HEK293 (cell line): ENCODE results near the gene PDPK1.

ENCODE experiments used
- CTCF ChIA-PET: fragments of 350-600 bp; formaldehyde crosslinking; extraction: SDS; loops from one replicate; lab custom pipeline; 2021; ENCODE audit warnings: antibody characterized with exemption; lab: Yijun Ruan, JAX
- POLR2A ChIA-PET: fragments of 300-600 bp; formaldehyde crosslinking; extraction: SDS; loops from one replicate; lab custom pipeline; 2020; ENCODE audit warnings: antibody characterized with exemption, inconsistent platforms; lab: Yijun Ruan, JAX
- H3K27ac ChIP-seq: fragments of 200-500 bp; sonication (Bioruptor generic); 2 replicates; pipeline ENCODE4 v1.5.1; 2014; ENCODE audit warnings: low read depth, low read length, control low read depth, inconsistent platforms; ENCODE audit errors: extremely low read depth
- H3K36me3 ChIP-seq, 2 experiments: fragments of 200-500 bp in 1 of 2; sonication (Bioruptor generic) in 1 of 2; 1 replicate in 1 of 2; 2 replicates in 1 of 2; pipeline ENCODE4 v1.5.1; 2014 to 2017; ENCODE audit warnings: inconsistent platforms in 2 of 2, low read length in 2 of 2; ENCODE audit not compliant: control insufficient read depth in 2 of 2, insufficient read depth in 1 of 2
- H3K4me1 ChIP-seq: fragments of 200-500 bp; sonication (Bioruptor generic); 2 replicates; pipeline ENCODE4 v1.5.1; 2014; ENCODE audit warnings: mild to moderate bottlenecking, low read length, inconsistent platforms; ENCODE audit not compliant: control insufficient read depth, insufficient read depth
- H3K4me3 ChIP-seq: 2 replicates; pipeline ENCODE4 v1.5.1; 2011; ENCODE audit warnings: low read depth, mild to moderate bottlenecking, control low read depth, low read length, moderate library complexity
- H3K9me3 ChIP-seq: fragments of 200-500 bp; sonication (Bioruptor generic); 2 replicates; pipeline ENCODE4 v1.5.1; 2014; ENCODE audit warnings: low read depth, low read length, inconsistent platforms; ENCODE audit not compliant: control insufficient read depth, insufficient read depth
- EGR2 ChIP-seq: fragments of 450-650 bp; formaldehyde crosslinking; IDR thresholded peaks from 2 replicates; pipeline ENCODE4 v1.5.1; 2016; ENCODE audit warnings: low read depth, missing biosample characterization, missing genetic modification characterization
- HOXC10 ChIP-seq: sonication (generic); formaldehyde crosslinking; IDR thresholded peaks from 2 replicates; pipeline ENCODE4 v1.8.1; 2023; ENCODE audit warnings: mild to moderate bottlenecking, missing genetic modification reagents
- IKZF3 ChIP-seq: fragments of 450-650 bp; IDR thresholded peaks from 2 replicates; pipeline ENCODE4 v1.5.0; 2018; ENCODE audit warnings: missing biosample characterization, mild to moderate bottlenecking, missing genetic modification characterization, moderate library complexity
- MYNN ChIP-seq: fragments of 450-650 bp; formaldehyde crosslinking; IDR thresholded peaks from 2 replicates; pipeline ENCODE4 v1.5.1; 2016; ENCODE audit warnings: missing biosample characterization, missing genetic modification characterization, borderline replicate concordance
- OSR2 ChIP-seq: fragments of 450-650 bp; formaldehyde crosslinking; IDR thresholded peaks from 2 replicates; pipeline ENCODE4 v1.5.1; 2016; ENCODE audit warnings: missing biosample characterization, missing genetic modification characterization
- SALL2 ChIP-seq: fragments of 450-650 bp; formaldehyde crosslinking; IDR thresholded peaks from 2 replicates; pipeline ENCODE4 v1.5.0; 2017; ENCODE audit warnings: missing biosample characterization, mild to moderate bottlenecking, missing genetic modification characterization, borderline replicate concordance
- SETDB1 ChIP-seq: IDR thresholded peaks from one replicate; pipeline ENCODE4 v1.6.1; 2017; ENCODE audit warnings: mild to moderate bottlenecking, low read length, moderate library complexity, mixed read lengths; ENCODE audit not compliant: insufficient read length
- SP7 ChIP-seq: fragments of 450-650 bp; formaldehyde crosslinking; IDR thresholded peaks from 2 replicates; pipeline ENCODE4 v1.5.1; 2016; ENCODE audit warnings: missing biosample characterization, missing genetic modification characterization
- TRIM28 ChIP-seq: IDR thresholded peaks from 2 replicates; pipeline ENCODE4 v1.6.1; 2011; ENCODE audit warnings: low read length, control low read depth, borderline replicate concordance
- ZBTB17 ChIP-seq: fragments of 450-650 bp; formaldehyde crosslinking; IDR thresholded peaks from 2 replicates; pipeline ENCODE4 v1.5.1; 2016; ENCODE audit warnings: missing biosample characterization, missing genetic modification characterization
- ZBTB21 ChIP-seq: fragments of 450-650 bp; formaldehyde crosslinking; IDR thresholded peaks from 2 replicates; pipeline ENCODE4 v1.5.1; 2017; ENCODE audit warnings: missing biosample characterization, missing genetic modification characterization
- ZFHX2 ChIP-seq: fragments of 450-650 bp; formaldehyde crosslinking; conservative IDR thresholded peaks from 2 replicates; pipeline ENCODE4 v1.5.1; 2016; ENCODE audit warnings: missing biosample characterization, missing genetic modification characterization
- ZNF155 ChIP-seq: fragments of 450-650 bp; formaldehyde crosslinking; IDR thresholded peaks from 2 replicates; pipeline ENCODE4 v1.5.1; 2016; ENCODE audit warnings: missing biosample characterization, missing genetic modification characterization
- ZNF214 ChIP-seq: fragments of 450-650 bp; formaldehyde crosslinking; IDR thresholded peaks from 2 replicates; pipeline ENCODE4 v1.5.1; 2017; ENCODE audit warnings: missing biosample characterization, mild to moderate bottlenecking, missing genetic modification characterization, borderline replicate concordance
- ZNF266 ChIP-seq: fragments of 450-650 bp; formaldehyde crosslinking; IDR thresholded peaks from 2 replicates; pipeline ENCODE4 v1.5.1; 2016; ENCODE audit warnings: missing biosample characterization, missing genetic modification characterization, low read depth
- ZNF311 ChIP-seq: fragments of 450-650 bp; formaldehyde crosslinking; IDR thresholded peaks from 2 replicates; pipeline ENCODE4 v1.5.1; 2017; ENCODE audit warnings: missing biosample characterization, missing genetic modification characterization, borderline replicate concordance
- ZNF366 ChIP-seq: fragments of 450-650 bp; formaldehyde crosslinking; conservative IDR thresholded peaks from 2 replicates; pipeline ENCODE4 v1.5.1; 2016; ENCODE audit warnings: missing biosample characterization, missing genetic modification characterization
- ZNF776 ChIP-seq: fragments of 450-650 bp; formaldehyde crosslinking; IDR thresholded peaks from 2 replicates; pipeline ENCODE4 v1.5.0; 2017; ENCODE audit warnings: missing biosample characterization, missing genetic modification characterization, borderline replicate concordance
- ZNF785 ChIP-seq: fragments of 450-650 bp; formaldehyde crosslinking; IDR thresholded peaks from 2 replicates; pipeline ENCODE4 v1.5.1; 2016; ENCODE audit warnings: missing biosample characterization, missing genetic modification characterization
- TF ChIP-seq, protein P1 (sequence below): fragments of 450-650 bp; formaldehyde crosslinking; IDR thresholded peaks from 2 replicates; pipeline ENCODE4 v1.5.1; 2016; ENCODE audit warnings: missing biosample characterization, missing genetic modification characterization
- TF ChIP-seq, protein P2 (sequence below): fragments of 450-650 bp; formaldehyde crosslinking; IDR thresholded peaks from 2 replicates; pipeline ENCODE4 v1.5.1; 2016; ENCODE audit warnings: missing biosample characterization, missing genetic modification characterization
- TF ChIP-seq, protein P3 (sequence below): fragments of 450-650 bp; formaldehyde crosslinking; optimal IDR thresholded peaks from 2 replicates; pipeline ENCODE3; 2016; ENCODE audit warnings: missing biosample characterization, mild to moderate bottlenecking, missing genetic modification characterization

The PDPK1 gene

DNA sequence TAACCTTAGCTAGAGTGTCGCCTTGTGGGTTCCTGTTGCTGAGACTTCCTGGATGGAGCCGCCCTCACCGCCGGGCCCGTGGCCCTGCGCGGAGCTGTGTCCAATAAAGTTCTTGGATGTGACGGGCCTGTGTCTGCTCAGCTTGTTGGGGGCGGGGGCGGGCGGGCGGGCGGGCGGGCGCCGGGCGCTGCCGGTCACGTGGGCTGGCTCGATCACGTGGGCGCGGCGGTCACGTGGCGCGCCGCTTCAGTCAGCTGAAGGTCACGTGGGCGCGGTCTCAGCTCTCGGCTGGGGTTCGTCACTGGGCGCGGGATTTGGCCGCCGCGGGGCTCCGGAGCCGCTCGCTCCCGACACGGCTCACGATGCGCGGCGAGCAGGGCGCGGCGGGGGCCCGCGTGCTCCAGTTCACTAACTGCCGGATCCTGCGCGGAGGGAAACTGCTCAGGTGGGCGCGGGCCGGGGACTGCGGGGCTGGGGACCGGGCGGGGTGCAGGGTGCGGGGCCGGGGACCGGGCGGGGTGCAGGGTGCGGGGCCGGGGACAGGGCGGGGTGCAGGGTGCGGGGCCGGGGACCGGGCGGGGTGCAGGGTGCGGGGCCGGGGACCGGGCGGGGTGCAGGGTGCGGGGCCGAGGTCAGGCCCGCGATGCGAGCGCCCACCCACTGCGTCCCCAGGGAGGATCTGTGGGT lies 17.6 kb upstream of the PDPK1 start, which contains the start of gene AMDHD2 (continued):
- TF ChIP-seq SETDB1 (no peak), SALL2 (tag by site-specific recombination) (no peak)

DNA sequence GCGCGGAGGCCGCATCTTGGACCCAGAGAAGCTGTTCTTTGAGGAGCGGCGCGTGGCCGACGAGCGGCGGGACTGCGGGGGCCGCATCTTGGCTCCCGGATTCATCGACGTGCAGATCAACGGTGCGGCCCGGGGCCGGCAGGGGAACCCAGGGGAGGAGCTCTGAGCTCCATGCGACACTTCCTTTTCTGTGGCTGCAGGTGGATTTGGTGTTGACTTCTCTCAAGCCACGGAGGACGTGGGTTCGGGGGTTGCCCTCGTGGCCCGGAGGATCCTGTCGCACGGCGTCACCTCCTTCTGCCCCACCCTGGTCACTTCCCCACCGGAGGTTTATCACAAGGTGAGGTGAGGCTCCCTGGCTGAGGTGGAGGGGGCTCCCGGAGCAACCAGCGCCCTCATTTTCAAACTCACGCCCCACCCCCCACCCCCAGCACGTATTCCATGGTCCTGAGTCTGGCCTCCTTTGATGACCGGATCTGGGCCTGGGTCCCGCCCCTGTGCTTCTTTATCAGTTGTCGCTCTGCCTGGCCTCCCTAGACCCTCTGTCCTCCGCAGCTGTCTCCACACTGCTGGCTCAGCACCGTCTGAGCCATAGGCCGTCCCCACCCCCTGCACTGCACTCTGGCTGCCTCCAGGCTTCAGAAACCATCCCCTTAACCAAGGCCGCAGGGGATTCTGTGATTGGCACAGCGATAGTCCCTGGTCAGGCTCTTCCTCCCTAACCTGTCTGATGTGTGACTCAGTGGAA lies 16.9 kb upstream of the PDPK1 start:
- Histone ChIP-seq H3K36me3 (peaks cover 0 to 69% of the 10 kb centered on the region in 2 experiments; a peak in 2 of 3 replicates), H3K4me3 (peak overlapping the region; percentile 68), H3K4me1 (peaks cover 3% of the 10 kb centered on the region; the same call in 1 of the 2 replicates), H3K9me3 (no peaks in the 10 kb centered on the region), H3K27ac (no peak overlapping the region)
- ChIA-PET CTCF (interaction anchor here (0.6 kb wide), 1 partner anchor 18 kb away, joined by 3 read pairs; no protein-coding TSS in a partner anchor), POLR2A (interaction anchor here (0.6 to 2.6 kb wide), 6 partner anchors 8 to 365 kb away, joined by 3 to 25 read pairs (median 4); partner anchors contain the start of genes CEMP1, TBC1D24, TEDC2 and TRAF7)
- 0 out of 2 replicates have a peak, but pooled peaks have one; percentile 16 for TF ChIP-seq ZFHX2 (tag by site-specific recombination)
- peak; percentile 45; the same call in 1 of the 2 replicates for TF ChIP-seq ZBTB17 (tag by site-specific recombination)
- no peak for TF ChIP-seq ZNF311 (tag by site-specific recombination)
- no peak for TF ChIP-seq TRIM28
- TF ChIP-seq ZNF785 (tag by site-specific recombination): no peak
- TF ChIP-seq, protein P1, sequence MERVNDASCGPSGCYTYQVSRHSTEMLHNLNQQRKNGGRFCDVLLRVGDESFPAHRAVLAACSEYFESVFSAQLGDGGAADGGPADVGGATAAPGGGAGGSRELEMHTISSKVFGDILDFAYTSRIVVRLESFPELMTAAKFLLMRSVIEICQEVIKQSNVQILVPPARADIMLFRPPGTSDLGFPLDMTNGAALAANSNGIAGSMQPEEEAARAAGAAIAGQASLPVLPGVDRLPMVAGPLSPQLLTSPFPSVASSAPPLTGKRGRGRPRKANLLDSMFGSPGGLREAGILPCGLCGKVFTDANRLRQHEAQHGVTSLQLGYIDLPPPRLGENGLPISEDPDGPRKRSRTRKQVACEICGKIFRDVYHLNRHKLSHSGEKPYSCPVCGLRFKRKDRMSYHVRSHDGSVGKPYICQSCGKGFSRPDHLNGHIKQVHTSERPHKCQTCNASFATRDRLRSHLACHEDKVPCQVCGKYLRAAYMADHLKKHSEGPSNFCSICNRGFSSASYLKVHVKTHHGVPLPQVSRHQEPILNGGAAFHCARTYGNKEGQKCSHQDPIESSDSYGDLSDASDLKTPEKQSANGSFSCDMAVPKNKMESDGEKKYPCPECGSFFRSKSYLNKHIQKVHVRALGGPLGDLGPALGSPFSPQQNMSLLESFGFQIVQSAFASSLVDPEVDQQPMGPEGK: 0 out of 2 replicates have a peak, but pooled peaks have one; percentile 12
- peak; percentile 29; the same call in 1 of the 2 replicates for TF ChIP-seq EGR2 (tag by site-specific recombination)
- TF ChIP-seq IKZF3: no peak
- no peak for TF ChIP-seq MYNN (tag by site-specific recombination)
- TF ChIP-seq, protein P2, sequence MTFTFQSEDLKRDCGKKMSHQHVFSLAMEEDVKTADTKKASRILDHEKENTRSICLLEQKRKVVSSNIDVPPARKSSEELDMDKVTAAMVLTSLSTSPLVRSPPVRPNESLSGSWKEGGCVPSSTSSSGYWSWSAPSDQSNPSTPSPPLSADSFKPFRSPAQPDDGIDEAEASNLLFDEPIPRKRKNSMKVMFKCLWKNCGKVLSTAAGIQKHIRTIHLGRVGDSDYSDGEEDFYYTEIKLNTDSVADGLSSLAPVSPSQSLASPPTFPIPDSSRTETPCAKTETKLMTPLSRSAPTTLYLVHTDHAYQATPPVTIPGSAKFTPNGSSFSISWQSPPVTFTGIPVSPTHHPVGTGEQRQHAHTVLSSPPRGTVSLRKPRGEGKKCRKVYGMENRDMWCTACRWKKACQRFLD (tag by site-specific recombination): no peak
- TF ChIP-seq, protein P3, sequence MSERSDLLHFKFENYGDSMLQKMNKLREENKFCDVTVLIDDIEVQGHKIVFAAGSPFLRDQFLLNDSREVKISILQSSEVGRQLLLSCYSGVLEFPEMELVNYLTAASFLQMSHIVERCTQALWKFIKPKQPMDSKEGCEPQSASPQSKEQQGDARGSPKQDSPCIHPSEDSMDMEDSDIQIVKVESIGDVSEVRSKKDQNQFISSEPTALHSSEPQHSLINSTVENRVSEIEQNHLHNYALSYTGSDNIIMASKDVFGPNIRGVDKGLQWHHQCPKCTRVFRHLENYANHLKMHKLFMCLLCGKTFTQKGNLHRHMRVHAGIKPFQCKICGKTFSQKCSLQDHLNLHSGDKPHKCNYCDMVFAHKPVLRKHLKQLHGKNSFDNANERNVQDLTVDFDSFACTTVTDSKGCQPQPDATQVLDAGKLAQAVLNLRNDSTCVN (tag by site-specific recombination): peak; percentile 33
- no peak for TF ChIP-seq ZNF776 (tag by site-specific recombination)
- TF ChIP-seq ZNF266 (tag by site-specific recombination): no peak
- TF ChIP-seq HOXC10: no peak
- TF ChIP-seq ZNF214 (tag by site-specific recombination): no peak
- no peak for TF ChIP-seq ZNF155 (tag by site-specific recombination)
- TF ChIP-seq ZNF366 (tag by site-specific recombination): no peak
- TF ChIP-seq SP7 (tag by site-specific recombination): no peak
- TF ChIP-seq OSR2 (tag by site-specific recombination): no peak
- no peak for TF ChIP-seq ZBTB21 (tag by site-specific recombination)
